GM10248 (cell line): ENCODE data around the gene SLC44A3.

Experiments
- CTCF ChIA-PET: fragments of 300-600 bp; sonication (Branson Sonifier 250); formaldehyde crosslinking; extraction: SDS; loops from one replicate; lab custom pipeline; 2021; ENCODE audit warnings: antibody characterized with exemption; lab: Yijun Ruan, JAX
- POLR2A ChIA-PET: fragments of 350-650 bp; sonication (Branson Sonifier 250); formaldehyde crosslinking; extraction: SDS; loops from one replicate; lab custom pipeline; 2020; ENCODE audit warnings: antibody characterized with exemption; lab: Yijun Ruan, JAX
- DNase-seq: peaks from one replicate; pipeline ENCODE4 v3.0.0; 2012; ENCODE audit errors: extremely low spot score
- CTCF ChIP-seq: IDR thresholded peaks from 2 replicates; pipeline ENCODE4 v1.5.1; 2012; ENCODE audit warnings: mild to moderate bottlenecking, low read depth; ENCODE audit errors: extremely low read depth, missing control alignments, control extremely low read depth

SLC44A3 gene

GRCh38 chr1:94919241-94920030, 99.3 kb downstream of the SLC44A3 start:
- no peak for DNase-seq
- POLR2A ChIA-PET = no interaction called here
- CTCF ChIA-PET = interaction anchor here (1.0 to 1.5 kb wide), 3 partner anchors 8 to 16 kb away, joined by 3 to 6 read pairs (median 3); no protein-coding TSS in a partner anchor
- TF ChIP-seq CTCF = no peak

GRCh38 chr1:94920061-94920460, 99.9 kb downstream of the SLC44A3 start:
- CTCF ChIA-PET = interaction anchor here (0.7 to 1.3 kb wide), 3 partner anchors 9 to 105 kb away, joined by 3 read pairs; no protein-coding TSS in a partner anchor
- POLR2A ChIA-PET = no interaction called here
- no peak for DNase-seq
- no peak for TF ChIP-seq CTCF

GRCh38 chr1:94921977-94922376, 101.8 kb downstream of the SLC44A3 start:
- TF ChIP-seq CTCF = no peak
- CTCF ChIA-PET = interaction anchor here (1.0 to 1.2 kb wide), 2 partner anchors 13 to 67 kb away, joined by 3 to 4 read pairs; no protein-coding TSS in a partner anchor
- POLR2A ChIA-PET = no interaction called here
- no peak for DNase-seq

GRCh38 chr1:94922761-94923331, 102.7 kb downstream of the SLC44A3 start:
- no peak for TF ChIP-seq CTCF
- POLR2A ChIA-PET = no interaction called here
- DNase-seq = no peak
- CTCF ChIA-PET = interaction anchor here (1.0 to 1.6 kb wide), 3 partner anchors 10 to 68 kb away, joined by 3 to 5 read pairs (median 4); no protein-coding TSS in a partner anchor

- ChIA-PET CTCF (no interaction called here), POLR2A (no interaction called here)
- TF ChIP-seq CTCF = no peak
- DNase-seq = no peak
Measured at GRCh38 chr1:94925004-94925403, 104.8 kb downstream of the SLC44A3 start.

- DNase-seq = peak; percentile 30
- TF ChIP-seq CTCF = no peak
- ChIA-PET POLR2A (no interaction called here), CTCF (no interaction called here)
Measured at GRCh38 chr1:94925561-94926125, 105.5 kb downstream of the SLC44A3 start.
